ENCODE measurements around the gene ALG14.

GRCh38 chr1:94963864-94964263, 108.9 kb downstream of the ALG14 start:
- TF ChIP-seq POLR2A (IDR thresholded peaks at IDR 0.05; ENCODE audit: extremely low read depth, insufficient read length) (no peak), CTCF (IDR thresholded peaks at IDR 0.05; ENCODE audit: low read depth, low read length) (no peak), MAX (IDR thresholded peaks at IDR 0.05; ENCODE audit: low read depth, low read length) (no peak), MYC (IDR thresholded peaks at IDR 0.05; ENCODE audit: low read depth, low read length) (no peak)

Measured in NB4 (cell line).